Kidney (tissue), 14 donors: ENCODE results near the gene SHFL. TPM values are rescaled to one million over a fixed set of nuclear protein-coding genes. Genes with fewer than 3 reads are reported as not detected.

Source experiments
- DNase-seq, 5 donors: peaks; one replicate each; pipeline ENCODE4 v3.0.0-alpha.2; 2013 to 2020
- FAIRE-seq: peaks from 2 replicates; lab custom pipeline; 2012; peaks lifted over from hg19 to GRCh38; lab: Jason Lieb, UNC
- H3K27ac ChIP-seq, 2 donors: one replicate each; pipeline ENCODE4 v1.7.0; 2013; ENCODE audit warnings: low read depth in 2 of 2, low read length in 2 of 2, inconsistent platforms in 1 of 2
- H3K27me3 ChIP-seq: one replicate; pipeline ENCODE4 v1.7.1; 2013; ENCODE audit warnings: low read length, inconsistent platforms; ENCODE audit not compliant: control insufficient read depth, insufficient read depth
- H3K36me3 ChIP-seq, 3 donors: one replicate each; pipeline versions ENCODE4 v1.7.0 to v1.7.1; 2013; ENCODE audit warnings: low read length in 3 of 3, control low read depth in 1 of 3, inconsistent platforms in 1 of 3; ENCODE audit not compliant: insufficient read depth in 3 of 3, control insufficient read depth in 2 of 3
- H3K4me1 ChIP-seq, 3 donors: one replicate each; pipeline versions ENCODE4 v1.7.0 to v1.7.1; 2013; ENCODE audit warnings: low read length in 3 of 3, inconsistent platforms in 1 of 3, low read depth in 1 of 3; ENCODE audit not compliant: control insufficient read depth in 2 of 3, insufficient read depth in 2 of 3
- H3K4me3 ChIP-seq, 3 donors: one replicate each; pipeline versions ENCODE4 v1.7.0 to v1.8.1; 2013; ENCODE audit warnings: low read length in 3 of 3, control low read depth in 1 of 3, inconsistent platforms in 1 of 3
- H3K9ac ChIP-seq, 3 donors: one replicate each; pipeline versions ENCODE4 v1.7.0 to v1.7.1; 2013; ENCODE audit warnings: low read length in 3 of 3, control low read depth in 1 of 3, inconsistent platforms in 1 of 3
- H3K9me3 ChIP-seq, 3 donors: one replicate each; pipeline versions ENCODE4 v1.7.0 to v1.7.1; 2013; ENCODE audit warnings: low read length in 3 of 3, control low read depth in 1 of 3, inconsistent platforms in 1 of 3; ENCODE audit not compliant: control insufficient read depth in 2 of 3, insufficient read depth in 1 of 3
- CTCF ChIP-seq: IDR thresholded peaks from 3 replicates; pipeline ENCODE4 v1.5.1; 2012; ENCODE audit warnings: mild to moderate bottlenecking, moderate library complexity, borderline replicate concordance; ENCODE audit not compliant: insufficient read depth; ENCODE audit errors: extremely low read depth
- intact Hi-C: fragments of 100-400 bp; cut with DNase I; formaldehyde crosslinking; loops from one replicate; pipeline ENCODE4 v1.11.1; 2022
- polyA plus RNA-seq: library from polyadenylated mRNA; stranded (reverse); fragments of 350-450 nt; fragmentation: Illumina TruSeq; extraction: RNeasy Lipid Tissue Mini Kit (QIAGEN cat#74804); gene quantifications from one replicate; pipeline ENCODE4 v1.2.3, GENCODE V29; 2014; ENCODE audit warnings: low read depth, low replicate concordance; ENCODE audit not compliant: insufficient read depth
- total RNA-seq: library from RNA; stranded (reverse); fragmentation: NEBNext Ultra II Directional; extraction: Animal tissue kit (Norgen Biotek cat#: 25700); gene quantifications from one replicate; pipeline ENCODE4 v1.2.1, GENCODE V29; 2021
- donor health status: control.
- donor health status: control.
- donor health status: control.
- donor health status: control.
- donor health status: control.
- donor health status: DM: yes; HTN: yes; CAD: no.
- donor health status: Normal renal cell carcinoma (clear cell type).

The SHFL gene
- total and polyA plus RNA-seq, 2 donors from 2014 or later, result 36.4 to 42.5 TPM

DNA sequence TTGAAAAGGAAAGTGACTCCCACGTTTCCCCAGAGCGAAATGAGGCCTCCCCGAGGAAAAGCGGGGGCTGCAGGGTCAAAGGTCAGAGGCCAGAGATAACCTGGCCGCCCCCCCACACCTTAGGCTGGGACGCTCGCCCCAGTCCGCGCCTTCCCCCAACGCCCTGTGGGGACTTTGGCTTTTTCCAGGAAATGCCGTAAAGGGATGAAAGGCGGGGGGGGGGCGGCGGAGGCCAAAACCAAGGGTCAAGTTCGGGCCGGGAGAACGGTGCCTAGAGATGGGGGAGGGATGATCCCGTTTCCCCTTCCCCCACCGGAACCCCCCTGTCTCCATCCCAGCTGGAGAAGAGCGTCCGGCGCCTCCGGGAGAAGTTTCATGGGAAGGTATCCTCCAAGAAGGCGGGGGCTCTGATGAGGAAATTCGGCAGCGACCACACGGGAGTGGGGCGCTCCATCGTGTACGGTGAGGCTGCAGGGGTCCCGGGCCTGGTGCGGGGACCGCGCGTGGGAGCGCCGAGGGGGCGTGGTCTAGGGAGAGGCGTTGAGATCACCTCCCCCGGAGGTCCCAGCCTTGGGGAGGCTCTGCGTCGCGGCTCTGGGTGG lies 575 bp downstream of the SHFL start:
- peaks cover 0 to 11% (median 5%) of the 10 kb centered on the region in 3 donors for H3K36me3 ChIP-seq
- peak; percentile 30 to 83 (median 66) for DNase-seq
- H3K4me3 ChIP-seq, result peak overlapping the region; percentile 61 to 80 (median 77)
- no peak for TF ChIP-seq CTCF
- H3K9ac ChIP-seq, result peak overlapping the region in 2 of 3 donors; percentile 50 to 95
- peak overlapping the region; percentile 80 to 83 for H3K27ac ChIP-seq
- FAIRE-seq, result no peak
- intact Hi-C loops, result no loop called here
- peaks cover 0 to 2% (median 0%) of the 10 kb centered on the region in 3 donors for H3K9me3 ChIP-seq
- peaks cover 0 to 5% (median 0%) of the 10 kb centered on the region in 3 donors for H3K4me1 ChIP-seq
- H3K27me3 ChIP-seq, result no peaks in the 10 kb centered on the region

GRCh38 chr19:10087296-10088061 lies 1.4 kb downstream of the SHFL start:
- TF ChIP-seq CTCF, result no peak
- Histone ChIP-seq H3K4me3 (peak overlapping the region in 1 of 3 donors; percentile 80), H3K27ac (peak overlapping the region in 1 of 2 donors; percentile 83), H3K36me3 (peaks cover 0 to 11% (median 5%) of the 10 kb centered on the region in 3 donors), H3K9ac (peak overlapping the region in 1 of 3 donors; percentile 95), H3K9me3 (peaks cover 0 to 2% (median 0%) of the 10 kb centered on the region in 3 donors), H3K4me1 (peaks cover 0 to 5% (median 0%) of the 10 kb centered on the region in 3 donors), H3K27me3 (no peaks in the 10 kb centered on the region)
- no peak for FAIRE-seq
- no peak for DNase-seq
- intact Hi-C loops, result no loop called here

GRCh38 chr19:10088949-10089554 lies 2.9 kb downstream of the SHFL start:
- DNase-seq, result no peak

More at GRCh38 chr19:10088949-10089554, 2.9 kb downstream of the SHFL start:
- FAIRE-seq, result no peak
- H3K4me3 ChIP-seq, result no peak overlapping the region
- H3K27me3 ChIP-seq, result no peaks in the 10 kb centered on the region
- peaks cover 0 to 11% (median 5%) of the 10 kb centered on the region in 3 donors for H3K36me3 ChIP-seq
- peaks cover 0 to 2% (median 0%) of the 10 kb centered on the region in 3 donors for H3K9me3 ChIP-seq
- intact Hi-C loops, result no loop called here
- H3K4me1 ChIP-seq, result peaks cover 0 to 5% (median 0%) of the 10 kb centered on the region in 3 donors
- no peak overlapping the region for H3K27ac ChIP-seq
- no peak overlapping the region for H3K9ac ChIP-seq
- no peak for TF ChIP-seq CTCF
